Stimulated activated CD8-positive, alpha-beta memory T cell treated with anti-CD3 and anti-CD28 coated beads, Interleukin-15, amount 100 ng/mL, for 1 hour (primary cell): ENCODE measurements around the gene P2RY11.

ENCODE experiments used
- DNase-seq: peaks from one replicate; pipeline ENCODE4 v3.0.0-alpha.2; 2020; ENCODE audit warnings: low read depth

P2RY11 gene

GRCh38 chr19:10111405-10111811 is at the start of gene P2RY11:
P2RY11 (plus strand) TSS chr19:10111693; CDS start chr19:10111722, 29 bp downstream.
- DNase-seq = no peak

GRCh38 chr19:10061717-10062310 is 49.7 kb upstream of the P2RY11 start:
- DNase-seq = no peak

GRCh38 chr19:10068205-10068604 is 43.3 kb upstream of the P2RY11 start:
- DNase-seq = no peak

- DNase-seq = no peak
Observed at GRCh38 chr19:10069046-10069445, 42.4 kb upstream of the P2RY11 start.

GRCh38 chr19:10070730-10071446 is 40.6 kb upstream of the P2RY11 start:
- DNase-seq = no peak

- DNase-seq = no peak
Observed at GRCh38 chr19:10074153-10074552, 37.3 kb upstream of the P2RY11 start.

GRCh38 chr19:10076535-10076934 is 35.0 kb upstream of the P2RY11 start:
- no peak for DNase-seq

GRCh38 chr19:10078329-10078728 is 33.2 kb upstream of the P2RY11 start:
- DNase-seq = no peak

GRCh38 chr19:10079031-10079453 is 32.5 kb upstream of the P2RY11 start:
- DNase-seq = no peak

GRCh38 chr19:10083911-10084310 is 27.6 kb upstream of the P2RY11 start:
- no peak for DNase-seq

- no peak for DNase-seq
Observed at GRCh38 chr19:10084803-10085202, 26.7 kb upstream of the P2RY11 start.

GRCh38 chr19:10085641-10086590 is 25.6 kb upstream of the P2RY11 start, which contains the start of gene SHFL:
SHFL (plus strand) TSS chr19:10086317; CDS start chr19:10086428, 111 bp downstream.
- DNase-seq = peak; percentile 60

- DNase-seq = no peak
Observed at GRCh38 chr19:10086591-10087192, 24.8 kb upstream of the P2RY11 start.

- DNase-seq = no peak
Observed at GRCh38 chr19:10087296-10088061, 24.0 kb upstream of the P2RY11 start.

GRCh38 chr19:10088949-10089554 is 22.4 kb upstream of the P2RY11 start:
- DNase-seq = no peak

GRCh38 chr19:10089801-10090375 is 21.6 kb upstream of the P2RY11 start:
- DNase-seq = no peak

- DNase-seq = no peak
Observed at GRCh38 chr19:10091370-10091687, 20.2 kb upstream of the P2RY11 start.

GRCh38 chr19:10091895-10092641 is 19.4 kb upstream of the P2RY11 start:
- DNase-seq = no peak

- DNase-seq = no peak
Observed at GRCh38 chr19:10092648-10093294, 18.7 kb upstream of the P2RY11 start.
